ENCODE results near the gene TMEM129.

TMEM129 gene

GRCh38 chr4:1675802-1676137 is 45.4 kb downstream of the TMEM129 start:
- Histone ChIP-seq H3K27ac (ENCODE audit: low read length) (no peak overlapping the region), H3F3A (ENCODE audit: insufficient read depth, low read length) (no peaks in the 10 kb centered on the region), H3K27me3 (replicated peaks; ENCODE audit: insufficient read depth, low read length) (peaks cover 19% of the 10 kb centered on the region; the same call in 1 of the 2 replicates), H3K79me2 (ENCODE audit: low read length) (no peaks in the 10 kb centered on the region), H3K4me2 (ENCODE audit: low read depth, low read length) (no peak overlapping the region), H3K9me2 (replicated peaks; ENCODE audit: insufficient read depth, low read length) (no peaks in the 10 kb centered on the region), H3K9ac (ENCODE audit: low read length) (no peak overlapping the region), H4K20me1 (ENCODE audit: insufficient read depth, low read length) (no peaks in the 10 kb centered on the region), H2AFZ (ENCODE audit: low read length) (no peak overlapping the region), H3K4me3 (ENCODE audit: low read length) (no peak overlapping the region), H3K4me1 (ENCODE audit: low read length) (no peaks in the 10 kb centered on the region), H3K36me3 (replicated peaks; ENCODE audit: insufficient read depth, low read length) (no peaks in the 10 kb centered on the region), H3K9me3 (replicated peaks; ENCODE audit: insufficient read depth, low read length) (no peaks in the 10 kb centered on the region)
- no peak for DNase-seq
- TF ChIP-seq CTCF (IDR thresholded peaks at IDR 0.05; ENCODE audit: low read length) (no peak), EZH2phosphoT487 (IDR thresholded peaks at IDR 0.05; ENCODE audit: low read length) (no peak), EZH2 (optimal IDR thresholded peaks at IDR 0.05; ENCODE audit: low read depth, low read length) (no peak)

- DNase-seq: no peak
- H4K20me1 ChIP-seq (ENCODE audit: insufficient read depth, low read length): no peaks in the 10 kb centered on the region
Observed at GRCh38 chr4:1675136-1675801, 45.9 kb downstream of the TMEM129 start.

GRCh38 chr4:1674682-1675081 is 46.4 kb downstream of the TMEM129 start:
- Histone ChIP-seq H3K79me2 (ENCODE audit: low read length) (no peaks in the 10 kb centered on the region), H4K20me1 (ENCODE audit: insufficient read depth, low read length) (no peaks in the 10 kb centered on the region), H3K27me3 (replicated peaks; ENCODE audit: insufficient read depth, low read length) (peaks cover 19% of the 10 kb centered on the region; the same call in 1 of the 2 replicates), H3K9ac (ENCODE audit: low read length) (no peak overlapping the region), H3K4me2 (ENCODE audit: low read depth, low read length) (no peak overlapping the region), H3K4me1 (ENCODE audit: low read length) (no peaks in the 10 kb centered on the region), H3K36me3 (replicated peaks; ENCODE audit: insufficient read depth, low read length) (no peaks in the 10 kb centered on the region), H2AFZ (ENCODE audit: low read length) (no peak overlapping the region), H3K9me3 (replicated peaks; ENCODE audit: insufficient read depth, low read length) (no peaks in the 10 kb centered on the region), H3K27ac (ENCODE audit: low read length) (no peak overlapping the region), H3K9me2 (replicated peaks; ENCODE audit: insufficient read depth, low read length) (no peaks in the 10 kb centered on the region), H3F3A (ENCODE audit: insufficient read depth, low read length) (no peaks in the 10 kb centered on the region), H3K4me3 (ENCODE audit: low read length) (no peak overlapping the region)
- no peak for DNase-seq
- TF ChIP-seq EZH2 (optimal IDR thresholded peaks at IDR 0.05; ENCODE audit: low read depth, low read length) (no peak), EZH2phosphoT487 (IDR thresholded peaks at IDR 0.05; ENCODE audit: low read length) (no peak), CTCF (IDR thresholded peaks at IDR 0.05; ENCODE audit: low read length) (no peak)

More at GRCh38 chr4:1675136-1675801, 45.9 kb downstream of the TMEM129 start:
- Histone ChIP-seq H3K27me3 (replicated peaks; ENCODE audit: insufficient read depth, low read length) (peaks cover 19% of the 10 kb centered on the region; the same call in 1 of the 2 replicates), H3K4me3 (ENCODE audit: low read length) (no peak overlapping the region), H3K4me2 (ENCODE audit: low read depth, low read length) (no peak overlapping the region), H3F3A (ENCODE audit: insufficient read depth, low read length) (no peaks in the 10 kb centered on the region), H2AFZ (ENCODE audit: low read length) (no peak overlapping the region), H3K9ac (ENCODE audit: low read length) (no peak overlapping the region), H3K36me3 (replicated peaks; ENCODE audit: insufficient read depth, low read length) (no peaks in the 10 kb centered on the region), H3K9me3 (replicated peaks; ENCODE audit: insufficient read depth, low read length) (no peaks in the 10 kb centered on the region), H3K79me2 (ENCODE audit: low read length) (no peaks in the 10 kb centered on the region), H3K27ac (ENCODE audit: low read length) (no peak overlapping the region), H3K4me1 (ENCODE audit: low read length) (no peaks in the 10 kb centered on the region), H3K9me2 (replicated peaks; ENCODE audit: insufficient read depth, low read length) (no peaks in the 10 kb centered on the region)
- TF ChIP-seq EZH2phosphoT487 (IDR thresholded peaks at IDR 0.05; ENCODE audit: low read length): no peak
- TF ChIP-seq CTCF (IDR thresholded peaks at IDR 0.05; ENCODE audit: low read length): no peak
- TF ChIP-seq EZH2 (optimal IDR thresholded peaks at IDR 0.05; ENCODE audit: low read depth, low read length): no peak
